HG02852 (cell line): ENCODE measurements around the gene TNS1.

Experiments used
- ATAC-seq: cut with Tn5 transposase; IDR thresholded peaks from one replicate; pipeline ENCODE4 v1.9.1; 2021; ENCODE audit warnings: mild to moderate bottlenecking, moderate library complexity; ENCODE audit not compliant: unreplicated experiment

Gene TNS1

DNA sequence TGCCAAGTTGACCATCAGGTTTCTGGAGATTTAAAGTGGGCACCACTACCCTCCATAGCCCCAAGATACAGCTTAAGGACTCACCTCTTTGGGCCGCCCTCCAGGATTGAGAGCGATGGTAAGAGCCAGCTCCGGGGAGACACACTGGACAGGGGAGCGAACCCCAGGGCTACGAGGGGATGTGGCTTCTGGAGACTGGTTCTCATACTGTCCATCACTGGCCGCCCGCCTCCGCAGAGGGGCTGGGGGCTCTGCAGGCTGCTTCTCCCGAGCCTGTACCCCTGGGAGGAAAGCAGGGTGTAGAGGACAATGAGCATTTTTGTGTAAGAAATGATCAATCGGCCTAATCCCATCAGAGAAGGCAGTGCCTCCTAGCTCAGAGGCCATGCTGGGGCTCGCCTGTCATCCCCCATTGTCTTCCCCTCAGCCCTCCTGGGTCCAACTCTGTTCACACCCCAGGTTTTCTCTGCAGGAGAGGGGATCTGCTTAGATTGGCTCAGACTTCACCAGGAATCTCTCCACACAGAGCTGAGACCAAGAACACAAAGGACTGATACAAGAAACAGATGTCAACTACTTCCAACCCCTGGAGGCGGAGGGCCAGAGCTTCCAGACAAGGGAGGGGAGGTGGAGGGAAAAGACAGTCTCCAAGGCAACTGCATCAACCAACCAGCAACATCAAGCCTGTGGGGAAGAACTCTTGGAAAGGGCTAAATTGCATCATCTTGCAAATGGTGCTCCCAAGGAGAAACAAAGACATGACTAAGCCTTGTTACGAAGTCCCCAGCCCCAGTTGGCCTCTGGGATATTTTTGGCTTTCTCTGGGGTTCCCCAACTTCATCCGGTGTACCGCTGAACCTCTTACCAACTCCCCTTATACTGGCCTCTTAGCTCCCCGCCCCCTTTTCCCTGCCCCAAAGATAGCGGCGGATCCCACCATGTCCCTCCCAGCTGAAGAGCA is 166.6 kb downstream of the TNS1 start:
- no peak for ATAC-seq

DNA sequence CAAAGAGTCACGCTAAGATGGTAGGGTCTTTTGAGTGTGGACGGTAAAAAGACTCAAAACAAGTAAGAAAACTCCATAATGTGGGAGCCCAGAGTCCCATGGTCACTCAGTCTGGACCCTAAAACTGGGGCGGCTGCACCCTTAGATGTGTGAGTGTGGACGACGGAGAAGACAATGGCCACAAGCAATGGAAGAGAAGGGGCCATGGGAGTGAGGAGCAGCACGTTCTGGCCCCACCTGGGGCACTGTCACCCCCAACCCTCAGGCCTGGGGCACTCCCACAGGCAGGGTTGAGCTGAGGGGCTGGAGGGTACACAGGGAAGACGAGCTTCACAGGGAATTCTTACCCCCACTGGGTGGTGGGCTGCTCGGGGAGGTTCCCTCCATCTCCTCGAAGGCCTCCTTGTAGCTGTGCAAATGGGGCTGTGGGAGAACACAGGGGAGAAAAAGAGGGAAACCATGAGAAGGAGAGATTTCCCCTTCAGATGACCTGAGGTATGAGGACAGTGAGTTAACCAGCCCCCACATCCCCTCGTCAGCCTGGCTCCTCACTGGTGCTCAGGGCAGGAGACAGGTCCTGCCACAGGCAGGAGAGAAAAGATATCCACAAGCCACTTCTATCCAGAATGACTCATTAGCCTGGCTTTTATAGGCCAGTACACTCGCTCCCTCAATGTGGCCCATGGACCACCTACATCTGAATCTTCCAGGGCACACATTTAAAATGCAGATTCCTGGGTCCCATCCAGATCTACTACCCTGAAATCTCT is 167.9 kb downstream of the TNS1 start:
- no peak for ATAC-seq

DNA sequence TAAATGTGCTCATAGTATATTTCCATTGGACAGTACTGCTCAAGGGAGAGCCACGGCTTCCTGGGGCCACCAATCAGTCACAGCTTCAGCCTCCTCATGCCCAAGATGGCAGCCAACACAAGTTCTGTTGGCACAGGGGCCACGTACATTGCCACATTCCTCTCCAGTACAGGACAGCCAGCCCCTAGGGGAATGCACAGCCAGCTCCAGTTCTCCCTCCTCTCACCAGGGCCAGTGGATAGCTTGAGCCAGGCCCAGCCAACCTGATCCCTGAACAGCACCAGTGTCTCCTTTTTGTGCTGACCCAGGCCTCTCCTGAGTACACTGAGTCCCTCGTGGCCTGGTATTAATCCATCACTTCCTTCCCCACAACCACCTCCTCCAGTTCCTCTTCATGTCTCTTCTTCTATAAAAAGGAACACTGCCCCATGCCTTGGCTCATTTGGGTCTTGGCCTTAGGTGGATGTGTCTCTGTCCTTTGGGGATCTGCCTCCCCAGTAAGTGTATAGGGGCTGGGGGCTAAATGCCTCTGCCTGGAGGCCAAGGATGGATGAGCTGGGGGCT is 168.7 kb downstream of the TNS1 start:
- no peak for ATAC-seq

DNA sequence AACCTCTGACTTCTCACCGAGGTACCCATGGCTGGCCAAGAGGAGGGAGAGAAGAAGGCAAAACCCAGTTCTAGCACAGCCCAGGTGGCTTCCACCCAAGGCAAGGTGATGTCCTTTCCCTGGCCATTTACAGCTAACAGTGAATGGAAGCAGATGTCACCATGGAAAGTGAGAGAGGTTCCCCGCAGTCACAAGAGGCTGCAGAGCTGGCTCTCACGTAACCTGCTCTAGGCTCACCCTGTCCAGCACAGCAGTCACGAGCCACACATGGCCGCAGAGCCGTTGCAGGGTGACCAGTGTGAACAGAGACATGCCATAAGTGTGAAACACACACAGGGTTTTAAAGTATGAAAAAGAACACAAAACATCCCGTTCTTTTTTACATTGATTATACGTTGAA is 169.4 kb downstream of the TNS1 start:
- no peak for ATAC-seq

DNA sequence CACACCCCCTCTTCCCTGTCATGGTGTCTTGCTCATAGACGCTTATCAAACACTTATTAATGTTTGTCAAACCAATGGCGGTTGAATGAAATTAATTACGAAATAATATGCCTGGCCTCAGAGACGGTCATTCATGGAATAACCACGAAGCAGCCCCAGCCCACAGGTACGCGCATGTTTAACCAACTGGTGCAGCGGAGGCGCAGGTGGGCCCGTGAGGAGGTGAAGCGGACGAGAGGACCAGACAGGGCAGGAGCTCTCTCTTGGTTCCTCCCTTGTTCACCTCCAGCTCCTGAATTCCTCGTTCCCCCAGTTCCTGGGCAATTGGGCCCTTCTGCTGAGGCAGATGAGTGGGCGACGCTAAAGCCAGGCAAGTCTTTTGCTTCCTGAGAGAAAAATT is 169.8 kb downstream of the TNS1 start:
- ATAC-seq, result no peak

DNA sequence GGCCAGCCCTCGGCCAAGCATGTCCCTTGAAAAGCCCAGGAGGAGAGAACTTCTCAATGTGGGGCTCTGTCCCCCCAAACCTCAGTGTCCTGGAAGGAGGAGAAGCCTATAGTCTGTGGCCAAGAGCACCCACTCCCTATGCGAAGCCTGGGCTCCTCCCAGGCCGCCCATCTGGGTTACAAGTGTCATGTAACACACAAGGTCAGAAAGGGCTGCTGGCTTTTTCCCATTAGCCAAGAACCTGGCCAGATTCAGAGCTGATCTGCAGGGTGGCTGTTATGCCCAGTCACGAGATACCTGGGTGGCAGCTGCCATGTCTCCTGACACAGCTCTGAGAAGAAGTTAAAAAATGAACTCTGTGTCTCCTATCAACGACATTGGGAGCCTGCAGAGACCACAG is 170.7 kb downstream of the TNS1 start:
- no peak for ATAC-seq

DNA sequence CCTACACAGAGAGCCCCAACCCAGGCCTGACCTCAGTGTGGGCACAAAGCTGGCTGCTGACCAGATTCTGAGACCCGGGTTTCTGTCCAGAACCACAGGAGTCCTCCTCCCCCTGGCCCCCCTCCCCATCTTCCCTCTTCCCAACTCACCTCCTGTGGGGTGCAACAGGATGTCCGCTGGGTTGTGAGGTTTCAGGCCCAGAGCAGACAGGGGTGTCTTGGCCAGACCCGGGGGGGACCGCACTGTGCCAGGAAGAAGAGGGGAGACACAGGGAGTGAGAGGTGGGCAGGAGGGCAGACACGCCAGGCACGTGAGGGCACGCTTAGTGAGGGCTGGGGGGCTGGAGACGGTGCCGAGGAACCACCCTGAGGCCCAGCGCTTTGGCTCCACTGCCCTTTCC is 171.5 kb downstream of the TNS1 start:
- ATAC-seq, result no peak

DNA sequence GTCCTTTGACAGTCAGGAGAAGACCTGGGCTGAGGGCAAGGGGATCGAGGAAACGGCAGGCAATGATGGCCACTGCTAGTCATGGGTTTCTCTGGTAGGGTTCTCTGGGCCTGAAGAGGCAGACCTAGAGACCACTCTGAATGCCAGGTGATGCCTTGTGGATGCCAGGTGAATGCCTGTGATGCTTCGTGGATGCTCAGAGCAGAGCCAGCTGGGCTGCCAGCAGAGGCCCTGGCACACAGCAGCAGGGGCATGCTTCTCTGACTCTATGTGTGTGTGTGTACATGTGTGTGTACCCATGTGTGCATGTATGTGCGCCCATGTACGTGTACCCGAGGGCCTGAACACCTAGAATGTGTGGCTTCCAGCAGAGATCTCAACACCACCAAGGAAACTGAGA is 172.0 kb downstream of the TNS1 start:
- ATAC-seq, result no peak

DNA sequence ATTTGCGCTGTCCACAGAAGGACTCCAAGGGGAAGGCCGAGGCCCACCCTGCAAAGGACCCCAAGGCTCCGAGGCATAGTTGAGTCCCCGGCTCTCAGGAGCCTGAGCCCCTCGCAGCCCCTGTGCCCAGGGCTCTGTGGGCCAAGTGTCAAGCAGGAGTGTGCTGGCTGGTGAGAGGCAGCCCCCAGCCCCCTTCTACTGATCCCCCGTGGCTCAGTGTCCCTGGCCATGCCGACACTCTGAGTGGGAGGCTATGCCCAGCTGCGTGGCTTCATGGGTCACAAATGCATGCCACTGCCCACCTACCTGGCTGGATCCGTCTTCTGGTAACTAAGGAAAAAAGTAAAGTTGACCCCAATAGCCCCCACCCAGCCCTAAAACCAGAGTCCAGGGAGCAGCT is 172.7 kb downstream of the TNS1 start:
- ATAC-seq, result no peak

DNA sequence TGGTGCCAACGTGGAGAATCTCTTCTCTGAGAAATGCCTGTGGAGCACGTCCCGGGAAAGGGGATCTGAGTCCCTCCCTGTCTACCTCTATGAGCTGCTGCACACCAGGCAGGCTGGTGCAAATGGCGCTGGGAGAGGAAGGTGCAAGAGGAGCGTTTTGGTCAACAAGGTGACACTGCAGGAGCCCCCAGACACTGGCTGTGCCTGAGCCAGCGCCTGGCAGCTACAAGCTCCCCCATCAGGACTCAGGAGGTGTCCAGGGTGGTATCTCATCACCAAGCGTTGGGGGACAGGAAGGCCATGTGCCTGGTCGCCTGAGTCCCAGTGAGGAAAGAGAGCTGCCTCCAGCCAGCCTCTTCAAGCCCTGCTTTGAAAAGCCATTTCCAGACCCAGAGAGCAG is 173.4 kb downstream of the TNS1 start:
- no peak for ATAC-seq

DNA sequence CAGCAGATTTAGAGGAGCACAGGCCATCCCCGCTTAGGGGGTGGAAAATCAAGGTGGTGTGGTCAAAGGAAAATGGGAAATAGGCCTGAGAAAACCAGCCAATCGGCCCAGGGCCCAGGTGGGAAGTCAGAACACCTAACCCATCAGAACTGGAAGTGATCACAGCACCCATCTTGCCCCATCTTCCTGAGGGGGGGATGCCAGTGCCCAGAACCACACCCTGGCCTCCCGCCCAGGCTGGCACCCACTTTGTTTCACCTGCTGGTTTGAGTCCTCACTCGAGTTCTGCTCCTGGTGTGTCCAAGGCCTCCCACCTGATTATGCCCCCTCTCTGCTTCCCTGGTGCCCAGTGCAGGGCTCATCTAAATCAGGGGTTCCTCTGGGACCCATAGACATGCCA is 174.5 kb downstream of the TNS1 start:
- no peak for ATAC-seq

DNA sequence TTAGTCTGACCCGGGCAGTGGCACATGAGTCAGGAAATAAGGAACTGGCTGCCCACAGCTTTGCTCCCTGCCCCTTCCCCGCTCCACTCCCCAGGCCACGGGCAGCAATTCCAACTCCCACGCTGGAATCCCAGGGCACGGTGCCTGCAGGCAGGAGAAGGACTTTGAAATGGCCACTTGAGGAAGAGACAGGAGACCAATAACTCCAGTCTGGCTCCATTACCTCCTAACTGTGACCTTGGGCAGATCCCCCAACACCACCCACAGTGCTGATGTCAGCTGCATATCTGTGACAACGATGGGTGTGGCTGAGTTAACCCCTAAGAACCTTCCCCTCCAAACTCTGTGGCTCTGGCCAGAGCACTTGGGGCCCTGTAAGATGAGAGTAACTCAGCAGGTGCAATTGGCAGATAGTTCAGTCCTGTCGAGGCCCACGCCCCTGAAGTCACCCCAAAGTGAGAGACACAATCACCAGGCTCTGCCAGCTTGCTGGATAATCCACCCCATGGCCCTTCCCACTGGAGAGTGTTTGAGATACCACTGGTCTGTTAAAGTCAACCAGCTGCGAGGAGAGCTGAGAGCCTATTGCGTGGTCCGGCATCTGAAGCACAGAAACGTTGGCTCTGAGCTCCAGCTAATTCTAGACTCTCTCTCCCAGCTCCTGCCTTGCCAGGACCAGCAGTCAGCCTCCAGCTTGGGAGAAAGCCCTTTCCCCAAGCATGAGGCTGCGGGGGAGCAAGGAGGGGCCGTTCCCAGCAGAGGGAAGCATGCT is 175.2 kb downstream of the TNS1 start:
- ATAC-seq, result no peak

DNA sequence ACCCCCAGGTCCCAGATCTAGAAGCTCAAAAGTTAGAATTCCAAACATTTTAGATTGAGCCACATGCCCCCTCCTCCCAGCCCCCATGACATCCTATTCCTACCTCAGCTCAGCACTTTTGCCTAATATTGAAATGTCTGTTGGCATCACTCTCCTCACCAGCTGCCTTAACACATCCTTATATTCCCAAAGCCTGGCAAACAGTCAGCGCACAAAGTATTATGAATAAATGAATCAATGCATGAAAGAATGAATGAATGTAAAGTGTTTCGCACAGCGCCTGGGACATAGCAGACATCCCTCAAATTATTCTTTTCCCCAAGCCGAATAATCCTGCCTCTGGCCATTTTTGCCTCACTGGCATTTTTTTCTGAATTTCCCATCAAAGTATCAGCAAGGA is 175.8 kb downstream of the TNS1 start:
- ATAC-seq, result no peak

DNA sequence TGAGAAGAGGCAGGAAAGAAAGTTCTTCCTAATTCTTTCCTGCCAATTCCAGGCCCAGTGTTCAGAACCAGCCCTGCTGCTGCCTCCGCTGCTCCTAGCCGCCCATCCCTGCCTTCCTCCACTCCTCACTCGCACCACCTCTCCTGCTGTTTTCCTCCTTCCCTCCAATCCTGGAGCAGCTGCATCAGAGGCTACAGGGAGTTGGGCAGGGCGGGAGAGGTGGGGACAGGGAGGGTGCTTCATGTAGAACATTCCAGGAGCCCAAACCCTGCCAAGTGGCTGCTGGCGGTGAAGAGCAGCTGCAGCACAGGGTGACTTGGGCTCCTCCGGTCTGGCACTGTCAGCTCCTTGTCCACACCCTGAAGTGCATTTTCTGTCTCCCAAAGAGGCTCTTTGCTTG is 176.3 kb downstream of the TNS1 start:
- ATAC-seq, result no peak

DNA sequence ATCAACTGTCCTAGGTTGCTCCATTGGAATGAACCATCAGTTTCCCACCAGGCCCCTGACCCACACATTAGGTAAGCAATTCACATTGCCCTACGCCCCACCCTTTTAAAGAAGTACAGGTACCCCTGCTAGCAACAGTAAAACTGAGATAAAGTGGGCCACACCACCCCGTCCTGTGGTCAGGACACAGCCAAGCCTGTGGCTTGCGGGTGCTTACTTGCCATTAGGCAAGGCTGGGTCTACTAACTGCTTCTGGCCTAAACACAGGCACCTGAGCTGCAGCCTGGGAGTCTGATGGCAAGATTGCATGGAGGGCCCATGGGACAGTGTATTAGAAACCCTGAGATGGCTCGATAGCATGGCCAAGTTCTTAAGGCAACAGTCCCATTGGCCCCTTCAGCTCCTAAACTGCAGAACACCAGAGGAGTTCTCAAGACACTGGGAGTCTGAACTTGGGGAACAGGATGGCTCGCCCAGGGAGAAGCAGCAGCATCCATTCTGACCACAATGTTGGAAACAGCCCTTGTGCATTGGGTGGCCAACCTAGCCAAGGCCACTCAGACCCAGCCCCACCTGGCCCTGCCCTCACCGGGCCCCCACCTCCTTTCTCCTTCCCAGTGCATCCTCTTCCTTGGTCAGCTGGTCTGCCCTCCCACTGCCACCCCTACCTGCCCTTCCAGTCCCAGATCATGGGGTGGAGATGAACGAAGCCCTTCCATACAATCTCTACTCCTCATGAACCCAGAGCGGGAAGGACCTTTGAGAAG is 177.1 kb downstream of the TNS1 start:
- no peak for ATAC-seq

DNA sequence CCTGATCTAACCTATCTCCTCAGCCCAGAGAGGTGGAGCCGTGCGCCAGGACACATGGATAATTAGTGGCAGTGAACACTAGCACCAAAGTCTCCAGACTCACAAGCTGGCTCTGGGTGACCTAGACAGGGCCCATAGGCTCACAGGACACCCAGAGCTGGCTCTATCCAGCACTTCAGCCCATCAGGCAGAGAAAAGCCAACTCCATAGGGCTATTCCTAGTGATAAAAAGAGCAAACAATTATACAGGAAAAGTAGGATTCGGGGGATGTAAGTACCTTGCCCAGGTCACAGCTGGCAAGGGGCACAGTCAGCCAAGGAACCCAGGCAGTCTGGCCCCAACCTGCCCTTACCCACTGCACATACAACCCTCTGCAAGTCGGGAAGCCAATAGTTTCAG is 178.6 kb downstream of the TNS1 start:
- ATAC-seq, result no peak

DNA sequence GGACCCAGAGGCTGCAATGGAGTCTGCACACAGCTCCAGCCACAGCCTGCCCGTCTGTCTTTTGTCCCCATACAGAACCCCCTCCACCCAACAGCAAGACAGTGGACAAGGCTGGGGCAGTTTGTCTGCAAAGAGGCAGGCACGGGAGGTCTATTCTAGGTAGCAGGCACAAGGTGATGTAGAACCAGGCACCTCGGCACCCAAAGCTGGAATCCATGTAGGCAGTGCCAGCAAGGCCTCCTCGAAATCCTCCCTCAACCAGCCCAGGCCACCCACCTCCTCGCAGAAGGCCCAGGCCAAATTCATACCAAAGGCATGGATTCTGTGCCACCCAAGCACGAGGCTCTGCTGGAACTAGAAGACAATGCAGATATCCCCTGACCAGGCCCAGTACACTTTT is 179.2 kb downstream of the TNS1 start:
- ATAC-seq, result no peak

DNA sequence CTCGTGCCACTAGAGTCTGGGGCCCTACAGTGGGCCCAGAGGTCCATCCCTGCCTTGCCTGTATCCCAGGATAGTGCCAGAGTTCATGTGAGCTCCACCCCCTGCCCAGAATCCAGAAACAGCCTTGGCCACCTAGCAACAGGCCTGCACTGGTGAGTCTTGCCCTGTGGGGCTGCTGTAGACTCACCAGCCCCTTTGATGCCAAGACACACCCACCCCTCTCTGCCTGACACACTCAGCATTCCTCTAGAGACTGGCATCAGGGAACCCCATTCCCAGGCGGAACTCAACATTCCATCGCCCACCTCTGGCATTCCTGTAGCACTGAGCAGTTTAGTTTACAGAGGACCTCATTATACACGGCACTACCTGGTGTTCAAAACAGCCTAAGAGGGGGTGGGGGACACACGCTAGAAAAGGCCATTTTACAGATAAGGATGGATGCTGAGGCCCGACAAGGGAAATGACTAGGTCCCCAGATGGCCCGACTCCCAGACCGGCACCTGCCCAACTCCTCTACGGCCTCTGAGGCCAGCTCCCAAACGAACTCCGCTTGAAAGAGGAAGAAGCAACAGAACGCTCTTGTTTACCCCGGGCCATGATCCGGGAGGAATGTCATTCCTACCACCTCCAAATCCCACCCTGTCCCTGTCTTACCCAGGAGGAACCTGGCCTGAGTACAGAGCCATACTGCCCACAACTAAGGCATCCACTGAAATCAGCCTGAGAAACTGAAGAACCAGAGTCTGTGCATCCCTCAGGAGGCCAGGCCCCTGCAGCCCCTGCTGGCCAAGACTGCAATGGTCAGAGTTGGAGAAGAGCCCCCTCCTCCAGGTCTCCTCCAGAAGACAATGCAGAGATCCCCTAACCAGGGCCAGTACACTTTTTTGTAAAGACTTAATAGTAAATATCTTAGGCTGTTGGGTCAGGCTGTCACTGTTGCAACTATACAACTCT is 180.2 kb downstream of the TNS1 start:
- no peak for ATAC-seq

DNA sequence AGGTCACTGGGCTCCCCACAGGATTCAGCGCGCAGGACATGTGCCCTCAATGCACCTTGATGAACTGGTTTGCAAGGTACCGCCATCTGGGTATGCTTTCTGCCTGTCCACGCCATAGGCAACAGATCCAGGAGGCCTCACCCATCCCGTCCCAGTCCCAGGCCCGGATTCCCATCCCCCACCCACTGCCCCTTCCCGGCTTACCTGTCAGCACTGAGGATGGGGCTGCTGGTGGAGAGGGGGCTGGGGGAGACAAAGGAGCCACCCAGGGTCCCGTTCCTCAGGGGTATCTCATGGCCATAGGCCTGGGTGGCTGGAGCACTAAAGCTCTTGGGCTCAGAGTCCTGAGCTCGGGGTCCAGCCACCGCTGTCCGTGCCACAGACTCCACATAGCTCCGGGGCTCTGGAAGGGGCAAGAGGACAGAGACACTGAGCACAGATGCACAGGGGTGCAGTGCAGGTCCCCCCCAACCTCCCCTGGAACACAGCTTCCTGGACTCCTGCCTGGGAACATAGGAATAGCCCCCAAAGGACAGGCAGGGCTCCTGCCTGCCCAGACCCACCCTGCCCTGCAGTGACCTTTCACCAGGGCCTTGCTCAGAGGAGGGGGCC is 181.2 kb downstream of the TNS1 start:
- no peak for ATAC-seq
